ENCODE measurements around the gene IRF2.

IRF2 gene

GRCh38 chr4:184359888-184360287 is 114.5 kb downstream of the IRF2 start:
- Mint-ChIP-seq H3K36me3 (ENCODE audit: low read depth) (no peaks in the 10 kb centered on the region), H3K4me1 (peaks cover 11% of the 10 kb centered on the region), H3K27me3 (ENCODE audit: low read depth, poor library complexity) (peaks cover 5% of the 10 kb centered on the region), H3K27ac (peak overlapping the region; percentile 52), H3K9me3 (no peaks in the 10 kb centered on the region), H3K4me3 (no peak overlapping the region)
- no peak for TF ChIP-seq CTCF (IDR thresholded peaks at IDR 0.05)
- DNase-seq, result no peak

- H3K4me3 Mint-ChIP-seq, result no peak overlapping the region
- H3K4me1 Mint-ChIP-seq, result peaks cover 11% of the 10 kb centered on the region
- DNase-seq, result no peak
- no peaks in the 10 kb centered on the region for H3K36me3 Mint-ChIP-seq (ENCODE audit: low read depth)
- H3K27ac Mint-ChIP-seq, result no peak overlapping the region
- H3K9me3 Mint-ChIP-seq, result no peaks in the 10 kb centered on the region
- H3K27me3 Mint-ChIP-seq (ENCODE audit: low read depth, poor library complexity), result no peaks in the 10 kb centered on the region
- no peak for TF ChIP-seq CTCF (IDR thresholded peaks at IDR 0.05)
These were observed 115.7 kb downstream of the IRF2 start for GRCh38 chr4:184358521-184359232.

GRCh38 chr4:184357772-184358171 is 116.6 kb downstream of the IRF2 start:
- TF ChIP-seq CTCF (IDR thresholded peaks at IDR 0.05), result no peak
- Mint-ChIP-seq H3K9me3 (no peaks in the 10 kb centered on the region), H3K27me3 (ENCODE audit: low read depth, poor library complexity) (no peaks in the 10 kb centered on the region), H3K27ac (no peak overlapping the region), H3K4me1 (peaks cover 11% of the 10 kb centered on the region), H3K4me3 (no peak overlapping the region), H3K36me3 (ENCODE audit: low read depth) (no peaks in the 10 kb centered on the region)
- no peak for DNase-seq

- Mint-ChIP-seq H3K27ac (no peak overlapping the region), H3K9me3 (no peaks in the 10 kb centered on the region)
These were observed 117.2 kb downstream of the IRF2 start for GRCh38 chr4:184357165-184357564.

DNA sequence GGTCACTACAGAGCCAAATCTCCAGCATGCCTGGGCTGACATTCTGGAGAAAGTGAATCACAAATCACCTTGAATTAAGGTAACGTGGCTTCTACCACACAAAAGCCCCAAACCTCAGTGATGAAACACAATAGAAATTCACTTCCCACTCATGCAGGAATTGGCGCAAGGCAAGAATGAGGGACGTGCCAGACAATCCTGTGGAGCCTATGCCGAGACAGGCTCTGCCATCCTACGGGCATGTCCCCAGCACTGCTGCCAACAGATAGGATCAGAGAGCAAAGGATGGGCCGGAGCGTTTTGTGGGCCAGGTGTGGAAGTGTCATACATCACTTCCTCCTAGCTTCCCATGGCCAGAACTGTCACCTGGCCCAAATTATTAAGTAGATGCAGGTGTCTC is 118.0 kb downstream of the IRF2 start:
- H3K4me3 Mint-ChIP-seq, result no peak overlapping the region
- peaks cover 3% of the 10 kb centered on the region for H3K27me3 Mint-ChIP-seq (ENCODE audit: low read depth, poor library complexity)
- DNase-seq, result no peak
- no peak overlapping the region for H3K27ac Mint-ChIP-seq
- TF ChIP-seq CTCF (IDR thresholded peaks at IDR 0.05), result no peak
- peaks cover 11% of the 10 kb centered on the region for H3K4me1 Mint-ChIP-seq
- H3K9me3 Mint-ChIP-seq, result no peaks in the 10 kb centered on the region
- no peaks in the 10 kb centered on the region for H3K36me3 Mint-ChIP-seq (ENCODE audit: low read depth)

More at GRCh38 chr4:184357165-184357564, 117.2 kb downstream of the IRF2 start:
- H3K27me3 Mint-ChIP-seq (ENCODE audit: low read depth, poor library complexity), result peaks cover 2% of the 10 kb centered on the region
- no peak for DNase-seq
- no peak overlapping the region for H3K4me3 Mint-ChIP-seq
- H3K4me1 Mint-ChIP-seq, result peaks cover 11% of the 10 kb centered on the region
- no peaks in the 10 kb centered on the region for H3K36me3 Mint-ChIP-seq (ENCODE audit: low read depth)
- no peak for TF ChIP-seq CTCF (IDR thresholded peaks at IDR 0.05)

DNA sequence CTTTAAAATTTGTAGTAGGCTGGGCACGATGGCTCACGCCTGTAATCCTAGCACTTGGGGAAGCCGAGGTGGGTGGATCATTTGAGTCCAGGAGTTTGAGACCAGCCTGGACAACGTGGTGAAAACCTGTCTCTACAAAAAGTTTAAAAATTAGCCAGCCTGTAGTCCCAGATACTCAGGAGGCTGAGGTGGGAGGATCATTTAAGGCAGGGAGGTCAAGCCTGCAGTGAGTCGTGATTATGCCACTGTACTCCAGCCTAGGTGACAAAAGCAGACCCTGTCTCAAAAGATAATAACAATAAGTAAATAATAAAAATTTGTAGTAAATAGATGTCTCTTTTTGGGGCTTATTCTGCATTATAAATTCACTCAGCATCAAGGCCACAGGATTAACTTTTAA is 118.5 kb downstream of the IRF2 start:
- DNase-seq, result no peak
- H3K9me3 Mint-ChIP-seq, result no peaks in the 10 kb centered on the region
- H3K27me3 Mint-ChIP-seq (ENCODE audit: low read depth, poor library complexity), result peaks cover 3% of the 10 kb centered on the region
- no peaks in the 10 kb centered on the region for H3K36me3 Mint-ChIP-seq (ENCODE audit: low read depth)
- no peak overlapping the region for H3K27ac Mint-ChIP-seq
- TF ChIP-seq CTCF (IDR thresholded peaks at IDR 0.05), result no peak
- H3K4me3 Mint-ChIP-seq, result no peak overlapping the region
- H3K4me1 Mint-ChIP-seq, result peaks cover 11% of the 10 kb centered on the region
